HEK293 (cell line): ENCODE measurements around the gene GPHA2.

Source experiments
- CTCF ChIA-PET: fragments of 350-600 bp; formaldehyde crosslinking; extraction: SDS; loops from one replicate; lab custom pipeline; 2021; ENCODE audit warnings: antibody characterized with exemption; lab: Yijun Ruan, JAX
- POLR2A ChIA-PET: fragments of 300-600 bp; formaldehyde crosslinking; extraction: SDS; loops from one replicate; lab custom pipeline; 2020; ENCODE audit warnings: antibody characterized with exemption, inconsistent platforms; lab: Yijun Ruan, JAX
- H3K27ac ChIP-seq: fragments of 200-500 bp; sonication (Bioruptor generic); 2 replicates; pipeline ENCODE4 v1.5.1; 2014; ENCODE audit warnings: low read depth, low read length, control low read depth, inconsistent platforms; ENCODE audit errors: extremely low read depth
- H3K36me3 ChIP-seq, 2 experiments: fragments of 200-500 bp in 1 of 2; sonication (Bioruptor generic) in 1 of 2; 1 replicate in 1 of 2; 2 replicates in 1 of 2; pipeline ENCODE4 v1.5.1; 2014 to 2017; ENCODE audit warnings: inconsistent platforms in 2 of 2, low read length in 2 of 2; ENCODE audit not compliant: control insufficient read depth in 2 of 2, insufficient read depth in 1 of 2
- H3K4me1 ChIP-seq: fragments of 200-500 bp; sonication (Bioruptor generic); 2 replicates; pipeline ENCODE4 v1.5.1; 2014; ENCODE audit warnings: mild to moderate bottlenecking, low read length, inconsistent platforms; ENCODE audit not compliant: control insufficient read depth, insufficient read depth
- H3K4me3 ChIP-seq: 2 replicates; pipeline ENCODE4 v1.5.1; 2011; ENCODE audit warnings: low read depth, mild to moderate bottlenecking, control low read depth, low read length, moderate library complexity
- H3K9me3 ChIP-seq: fragments of 200-500 bp; sonication (Bioruptor generic); 2 replicates; pipeline ENCODE4 v1.5.1; 2014; ENCODE audit warnings: low read depth, low read length, inconsistent platforms; ENCODE audit not compliant: control insufficient read depth, insufficient read depth
- GLIS1 ChIP-seq: fragments of 450-650 bp; formaldehyde crosslinking; IDR thresholded peaks from 2 replicates; pipeline ENCODE4 v1.5.1; 2016; ENCODE audit warnings: missing biosample characterization, missing genetic modification characterization
- GLIS2 ChIP-seq: fragments of 450-650 bp; formaldehyde crosslinking; IDR thresholded peaks from 2 replicates; pipeline ENCODE4 v1.5.1; 2016; ENCODE audit warnings: missing biosample characterization, missing genetic modification characterization
- KLF17 ChIP-seq: fragments of 450-650 bp; formaldehyde crosslinking; IDR thresholded peaks from 2 replicates; pipeline ENCODE4 v1.5.1; 2016; ENCODE audit warnings: missing biosample characterization, missing genetic modification characterization
- KLF7 ChIP-seq: fragments of 450-650 bp; formaldehyde crosslinking; IDR thresholded peaks from 2 replicates; pipeline ENCODE4 v1.5.1; 2016; ENCODE audit warnings: missing biosample characterization, missing genetic modification characterization, borderline replicate concordance
- OSR2 ChIP-seq: fragments of 450-650 bp; formaldehyde crosslinking; IDR thresholded peaks from 2 replicates; pipeline ENCODE4 v1.5.1; 2016; ENCODE audit warnings: missing biosample characterization, missing genetic modification characterization
- SETDB1 ChIP-seq: IDR thresholded peaks from one replicate; pipeline ENCODE4 v1.6.1; 2017; ENCODE audit warnings: mild to moderate bottlenecking, low read length, moderate library complexity, mixed read lengths; ENCODE audit not compliant: insufficient read length
- ZBTB10 ChIP-seq: fragments of 450-650 bp; formaldehyde crosslinking; IDR thresholded peaks from 2 replicates; pipeline ENCODE4 v1.5.1; 2016; ENCODE audit warnings: missing biosample characterization, missing genetic modification characterization
- ZFP41 ChIP-seq: fragments of 450-650 bp; formaldehyde crosslinking; IDR thresholded peaks from 2 replicates; pipeline ENCODE4 v1.5.1; 2016; ENCODE audit warnings: missing biosample characterization, missing genetic modification characterization, borderline replicate concordance
- ZIC2 ChIP-seq: fragments of 450-650 bp; formaldehyde crosslinking; IDR thresholded peaks from 2 replicates; pipeline ENCODE4 v1.5.1; 2016; ENCODE audit warnings: missing biosample characterization, missing genetic modification characterization
- ZNF138 ChIP-seq: fragments of 450-650 bp; formaldehyde crosslinking; IDR thresholded peaks from 2 replicates; pipeline ENCODE4 v1.5.1; 2016; ENCODE audit warnings: missing biosample characterization, missing genetic modification characterization, borderline replicate concordance
- ZNF16 ChIP-seq: fragments of 450-650 bp; formaldehyde crosslinking; IDR thresholded peaks from 2 replicates; pipeline ENCODE4 v1.5.1; 2016; ENCODE audit warnings: low read depth, missing biosample characterization, missing genetic modification characterization
- ZNF426 ChIP-seq: fragments of 450-650 bp; formaldehyde crosslinking; IDR thresholded peaks from 2 replicates; pipeline ENCODE4 v1.5.1; 2017; ENCODE audit warnings: missing biosample characterization, missing genetic modification characterization, mild to moderate bottlenecking, inconsistent platforms, moderate library complexity
- ZNF571 ChIP-seq: fragments of 450-650 bp; formaldehyde crosslinking; IDR thresholded peaks from 2 replicates; pipeline ENCODE4 v1.5.0; 2017; ENCODE audit warnings: missing biosample characterization, missing genetic modification characterization
- ZNF600 ChIP-seq: fragments of 450-650 bp; formaldehyde crosslinking; IDR thresholded peaks from 2 replicates; pipeline ENCODE4 v1.5.1; 2016; ENCODE audit warnings: missing biosample characterization, missing genetic modification characterization
- ZNF626 ChIP-seq: fragments of 450-650 bp; sonication (Bioruptor Pico); formaldehyde crosslinking; IDR thresholded peaks from 2 replicates; pipeline ENCODE4 v1.5.1; 2018; ENCODE audit warnings: missing biosample characterization, missing genetic modification characterization, inconsistent platforms
- ZNF768 ChIP-seq: fragments of 450-650 bp; formaldehyde crosslinking; IDR thresholded peaks from 2 replicates; pipeline ENCODE4 v1.5.1; 2018; ENCODE audit warnings: missing biosample characterization, mild to moderate bottlenecking, missing genetic modification characterization
- TF ChIP-seq, protein P1 (sequence below): sonication (generic); formaldehyde crosslinking; IDR thresholded peaks from 2 replicates; pipeline ENCODE4 v1.8.1; 2022; ENCODE audit warnings: mild to moderate bottlenecking, moderate library complexity, missing genetic modification reagents

Gene GPHA2

DNA sequence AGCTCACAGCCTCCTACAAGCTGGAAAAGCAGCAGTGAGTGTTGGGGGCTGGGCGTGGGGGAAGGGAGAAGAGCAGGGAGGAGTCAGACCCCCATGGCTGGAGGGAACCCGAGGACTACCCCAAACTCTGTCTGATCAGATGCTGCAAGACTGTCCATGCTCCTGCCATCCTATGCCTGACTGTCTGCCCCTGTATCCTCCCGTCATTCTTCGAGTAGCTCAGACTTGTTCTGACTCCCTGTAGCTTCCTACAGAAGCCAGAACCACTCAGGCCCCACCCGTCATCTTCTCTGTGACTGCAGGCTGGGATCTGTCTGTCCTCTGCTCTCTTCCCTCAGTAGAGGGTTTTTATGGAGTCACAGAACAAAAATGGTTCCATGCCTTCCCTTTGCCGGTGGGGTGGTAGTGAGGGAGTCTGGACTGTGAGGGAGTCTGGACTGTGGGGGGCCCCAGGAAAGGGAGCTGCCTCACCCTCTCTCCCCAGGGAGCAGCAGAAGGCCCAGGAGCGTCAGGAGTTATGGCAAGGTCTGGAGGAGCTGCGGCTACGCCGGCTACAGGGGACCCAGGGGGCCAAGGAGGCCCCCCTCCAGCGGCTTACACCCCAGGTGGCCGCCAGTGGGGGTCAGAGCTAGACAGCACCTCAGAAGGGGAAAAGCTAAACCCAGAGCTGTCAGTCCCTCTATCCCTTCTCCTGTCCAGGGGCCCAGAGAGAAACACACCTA is 2.3 kb downstream of the GPHA2 start:
- no peak overlapping the region for H3K4me3 ChIP-seq
- TF ChIP-seq, protein P1, sequence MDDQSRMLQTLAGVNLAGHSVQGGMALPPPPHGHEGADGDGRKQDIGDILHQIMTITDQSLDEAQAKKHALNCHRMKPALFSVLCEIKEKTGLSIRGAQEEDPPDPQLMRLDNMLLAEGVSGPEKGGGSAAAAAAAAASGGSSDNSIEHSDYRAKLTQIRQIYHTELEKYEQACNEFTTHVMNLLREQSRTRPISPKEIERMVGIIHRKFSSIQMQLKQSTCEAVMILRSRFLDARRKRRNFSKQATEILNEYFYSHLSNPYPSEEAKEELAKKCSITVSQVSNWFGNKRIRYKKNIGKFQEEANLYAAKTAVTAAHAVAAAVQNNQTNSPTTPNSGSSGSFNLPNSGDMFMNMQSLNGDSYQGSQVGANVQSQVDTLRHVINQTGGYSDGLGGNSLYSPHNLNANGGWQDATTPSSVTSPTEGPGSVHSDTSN (CRISPR knock-in tag) = no peak
- no peak for TF ChIP-seq ZNF626 (tag by site-specific recombination)
- peak; percentile 60; the same call in 1 of the 2 replicates for TF ChIP-seq GLIS2 (tag by site-specific recombination)
- peak; percentile 77 for TF ChIP-seq ZIC2 (tag by site-specific recombination)
- no peak for TF ChIP-seq ZNF768 (tag by site-specific recombination)
- TF ChIP-seq ZNF571 = no peak
- TF ChIP-seq GLIS1 (tag by site-specific recombination) = peak; percentile 91
- TF ChIP-seq OSR2 (tag by site-specific recombination) = peak; percentile 86
- TF ChIP-seq ZNF600 (tag by site-specific recombination) = peak; percentile 83
- TF ChIP-seq, all 188 proteins: peak for 5
- H3K27ac ChIP-seq = no peak overlapping the region
- ChIA-PET POLR2A (interaction anchor here (2.3 kb wide), 1 partner anchor 9 kb away, joined by 8 read pairs; the partner anchor contains the start of gene PPP2R5B), CTCF (interaction anchor here (0.5 to 1.3 kb wide), 3 partner anchors 11 to 341 kb away, joined by 3 to 4 read pairs (median 3); no protein-coding TSS in a partner anchor)
- no peaks in the 10 kb centered on the region for H3K4me1 ChIP-seq
- peaks cover 0 to 62% of the 10 kb centered on the region in 2 experiments; a peak in 1 of 3 replicates for H3K36me3 ChIP-seq
- H3K9me3 ChIP-seq = no peaks in the 10 kb centered on the region

GRCh38 chr11:64932324-64932723 is 3.4 kb downstream of the GPHA2 start:
- no peak for TF ChIP-seq ZNF426 (tag by site-specific recombination)
- no peaks in the 10 kb centered on the region for H3K9me3 ChIP-seq
- peaks cover 0 to 69% of the 10 kb centered on the region in 2 experiments; a peak in 1 of 3 replicates for H3K36me3 ChIP-seq
- H3K4me3 ChIP-seq = no peak overlapping the region
- H3K27ac ChIP-seq = no peak overlapping the region
- ChIA-PET POLR2A (interaction anchor here (2.3 kb wide), 1 partner anchor 8 kb away, joined by 8 read pairs; the partner anchor contains the start of gene PPP2R5B), CTCF (interaction anchor here (1.3 kb wide), 1 partner anchor 38 kb away, joined by 3 read pairs; no protein-coding TSS in a partner anchor)
- H3K4me1 ChIP-seq = no peaks in the 10 kb centered on the region

GRCh38 chr11:64931290-64931689 is 4.4 kb downstream of the GPHA2 start:
- TF ChIP-seq ZNF16 (no peak), ZBTB10 (tag by site-specific recombination) (no peak), ZNF138 (no peak), ZFP41 (tag by site-specific recombination) (no peak), KLF7 (tag by site-specific recombination) (no peak), KLF17 (tag by site-specific recombination) (no peak), SETDB1 (no peak)
- ChIA-PET POLR2A (no interaction called here), CTCF (interaction anchor here (0.6 kb wide), 2 partner anchors 37 to 66 kb away, joined by 3 read pairs; partner anchors contain the start of gene BATF2)
- Histone ChIP-seq H3K36me3 (peaks cover 0 to 76% of the 10 kb centered on the region in 2 experiments; a peak in 1 of 3 replicates), H3K4me3 (no peak overlapping the region), H3K9me3 (no peaks in the 10 kb centered on the region), H3K4me1 (no peaks in the 10 kb centered on the region), H3K27ac (no peak overlapping the region)
